Common myeloid progenitor, CD34-positive (primary cell): ENCODE measurements around the gene TIGD1.
"Not testable (repeated sequence)": the region's sequence is repeated elsewhere in the genome, so short reads cannot be mapped to it uniquely, and the experiment has no call there.

Source experiments
- CTCF ChIA-PET: fragments of 350-600 bp; sonication (Branson Sonifier 250); formaldehyde crosslinking; loops from one replicate; lab custom pipeline; 2021; ENCODE audit warnings: antibody characterized with exemption; lab: Charles Lee
- POLR2A ChIA-PET: fragments of 350-600 bp; sonication (Branson Sonifier 250); formaldehyde crosslinking; loops from one replicate; lab custom pipeline; 2021; ENCODE audit warnings: antibody characterized with exemption; lab: Charles Lee
- DNase-seq, 3 donors: peaks; one replicate each; pipeline versions ENCODE4 v3.0.0 to v3.0.0-alpha.2; 2013
- H3K27ac ChIP-seq, 2 experiments: 1 replicate in 1 of 2; 2 replicates in 1 of 2; pipeline ENCODE4 v1.7.0; 2013; ENCODE audit warnings: inconsistent platforms in 2 of 2, low read length in 2 of 2, mild to moderate bottlenecking in 2 of 2, low read depth in 1 of 2, moderate library complexity in 1 of 2; ENCODE audit not compliant: severe bottlenecking in 2 of 2, insufficient read depth in 1 of 2, poor library complexity in 1 of 2
- H3K27me3 ChIP-seq, 5 experiments: replicated peaks in 2 of 5; 1 replicate in 3 of 5; 2 replicates in 2 of 5; pipeline versions ENCODE4 v1.6.1 to v1.7.0; 2013; ENCODE audit warnings: low read length in 4 of 5, mild to moderate bottlenecking in 2 of 5, moderate library complexity in 2 of 5, inconsistent platforms in 1 of 5; ENCODE audit not compliant: insufficient read depth in 5 of 5, control insufficient read depth in 4 of 5
- H3K36me3 ChIP-seq, 4 experiments: 1 replicate in 2 of 4; 2 replicates in 2 of 4; pipeline versions ENCODE4 v1.6.1 to v1.7.0; 2013; ENCODE audit warnings: low read length in 3 of 4, control low read depth in 1 of 4, mild to moderate bottlenecking in 1 of 4; ENCODE audit not compliant: control insufficient read depth in 4 of 4, insufficient read depth in 4 of 4
- H3K4me1 ChIP-seq, 4 experiments: 1 replicate in 3 of 4; 2 replicates in 1 of 4; pipeline versions ENCODE4 v1.6.1 to v1.7.1; 2013; ENCODE audit warnings: low read length in 3 of 4, mild to moderate bottlenecking in 3 of 4, control low read depth in 1 of 4, inconsistent platforms in 1 of 4, moderate library complexity in 1 of 4; ENCODE audit not compliant: control insufficient read depth in 4 of 4, insufficient read depth in 4 of 4; ENCODE audit errors: control extremely low read depth in 1 of 4
- H3K4me3 ChIP-seq, 7 experiments: 1 replicate in 4 of 7; 2 replicates in 3 of 7; pipeline versions ENCODE4 v1.5.1 to v1.7.0; 2013; ENCODE audit warnings: mild to moderate bottlenecking in 7 of 7, low read length in 6 of 7, moderate library complexity in 6 of 7, inconsistent platforms in 2 of 7, low read depth in 2 of 7, control low read depth in 1 of 7; ENCODE audit not compliant: insufficient read depth in 4 of 7, control insufficient read depth in 1 of 7; ENCODE audit errors: extremely low read depth in 1 of 7
- H3K9me3 ChIP-seq, 5 experiments: 1 replicate in 4 of 5; 2 replicates in 1 of 5; pipeline versions ENCODE4 v1.6.1 to v1.7.1; 2013; ENCODE audit warnings: low read length in 4 of 5, mild to moderate bottlenecking in 2 of 5, inconsistent platforms in 1 of 5, low read depth in 1 of 5, moderate library complexity in 1 of 5; ENCODE audit not compliant: control insufficient read depth in 4 of 5, insufficient read depth in 2 of 5; ENCODE audit errors: control extremely low read depth in 1 of 5
- WGBS: methylation state at CpG from one replicate; pipeline ENCODE4 v1.1.5; 2013; ENCODE audit not compliant: insufficient coverage; 5-methylcytosine and 5-hydroxymethylcytosine counted together

TIGD1 gene

GRCh38 chr2:232533944-232534710 lies 16.2 kb downstream of the TIGD1 start:
- H3K27me3 ChIP-seq: peaks cover 0 to 6% (median under 1%) of the 10 kb centered on the region in 5 experiments
- no peak overlapping the region for H3K27ac ChIP-seq
- POLR2A ChIA-PET: no interaction called here
- DNase-seq: no peak
- no peaks in the 10 kb centered on the region for H3K36me3 ChIP-seq
- WGBS: 92% methylated on average over 11 of the region's 13 CpGs
- CTCF ChIA-PET: interaction anchor here (0.9 kb wide), 1 partner anchor 90 kb away, joined by 3 read pairs; no protein-coding TSS in a partner anchor
- peaks cover 0 to 7% (median 6%) of the 10 kb centered on the region in 5 experiments for H3K9me3 ChIP-seq
- H3K4me1 ChIP-seq: peaks cover 0 to 9% (median 1%) of the 10 kb centered on the region in 4 experiments
- H3K4me3 ChIP-seq: no peak overlapping the region

- H3K4me3 ChIP-seq, H3K36me3 ChIP-seq, POLR2A ChIA-PET, H3K4me1 ChIP-seq, CTCF ChIA-PET, H3K27ac ChIP-seq, H3K27me3 ChIP-seq, H3K9me3 ChIP-seq, DNase-seq: not testable (repeated sequence)
- WGBS: 98% methylated on average over 7 of the region's 7 CpGs
Measured at GRCh38 chr2:232532821-232533220, 17.5 kb downstream of the TIGD1 start.

GRCh38 chr2:232532419-232532818 lies 17.9 kb downstream of the TIGD1 start:
- 96% methylated on average over 4 of the region's 9 CpGs for WGBS
- peaks cover 0 to 3% (median 1%) of the 10 kb centered on the region in 5 experiments for H3K27me3 ChIP-seq
- peaks cover 0 to 8% (median 3%) of the 10 kb centered on the region in 4 experiments for H3K4me1 ChIP-seq
- H3K9me3 ChIP-seq: peaks cover 0 to 7% (median 6%) of the 10 kb centered on the region in 5 experiments
- no peak overlapping the region for H3K27ac ChIP-seq
- POLR2A ChIA-PET: no interaction called here
- CTCF ChIA-PET: interaction anchor here (1.3 kb wide), 1 partner anchor 9 kb away, joined by 3 read pairs; no protein-coding TSS in a partner anchor
- no peak overlapping the region for H3K4me3 ChIP-seq
- no peaks in the 10 kb centered on the region for H3K36me3 ChIP-seq
- DNase-seq: no peak

GRCh38 chr2:232530626-232531260 lies 19.6 kb downstream of the TIGD1 start:
- peaks cover 0 to 12% (median 0%) of the 10 kb centered on the region in 5 experiments for H3K27me3 ChIP-seq
- 93% methylated on average over 5 of the region's 9 CpGs for WGBS
- no peak overlapping the region for H3K4me3 ChIP-seq
- H3K9me3 ChIP-seq: no peaks in the 10 kb centered on the region
- H3K27ac ChIP-seq: no peak overlapping the region
- CTCF ChIA-PET: interaction anchor here (1.2 kb wide), 1 partner anchor 19 kb away, joined by 3 read pairs; the partner anchor contains the start of genes EIF4E2 and TIGD1
- DNase-seq: no peak
- POLR2A ChIA-PET: no interaction called here
- no peaks in the 10 kb centered on the region for H3K36me3 ChIP-seq
- peaks cover 0 to 8% (median 3%) of the 10 kb centered on the region in 4 experiments for H3K4me1 ChIP-seq

GRCh38 chr2:232529806-232530547 lies 20.4 kb downstream of the TIGD1 start:
- POLR2A ChIA-PET: no interaction called here
- whole genome bisulfite sequencing: 97% methylated on average over 16 of the region's 17 CpGs

GRCh38 chr2:232528746-232529460 lies 21.5 kb downstream of the TIGD1 start:
- no peak overlapping the region for H3K27ac ChIP-seq
- no peaks in the 10 kb centered on the region for H3K9me3 ChIP-seq
- H3K27me3 ChIP-seq: peaks cover 0 to 26% (median 4%) of the 10 kb centered on the region in 5 experiments
- ChIA-PET CTCF (no interaction called here), POLR2A (no interaction called here)
- no peaks in the 10 kb centered on the region for H3K36me3 ChIP-seq
- H3K4me1 ChIP-seq: peaks cover 0 to 15% (median 10%) of the 10 kb centered on the region in 4 experiments
- WGBS: 77% methylated on average over 7 of the region's 11 CpGs
- peak in 1 of 3 donors; percentile 26 for DNase-seq
- H3K4me3 ChIP-seq: no peak overlapping the region

More at GRCh38 chr2:232529806-232530547, 20.4 kb downstream of the TIGD1 start:
- CTCF ChIA-PET: no interaction called here
- Histone ChIP-seq H3K27me3 (peaks cover 0 to 16% (median 0%) of the 10 kb centered on the region in 5 experiments), H3K4me3 (no peak overlapping the region), H3K36me3 (no peaks in the 10 kb centered on the region), H3K4me1 (peaks cover 0 to 8% (median 3%) of the 10 kb centered on the region in 4 experiments), H3K27ac (no peak overlapping the region), H3K9me3 (no peaks in the 10 kb centered on the region)
- no peak for DNase-seq
